GM18508 (cell line): Measurements from ENCODE around the gene GDPD4.

Source experiments
- ATAC-seq: cut with Tn5 transposase; IDR thresholded peaks from one replicate; pipeline ENCODE4 v1.9.1; 2021; ENCODE audit warnings: moderate number of reproducible peaks; ENCODE audit not compliant: insufficient read depth, unreplicated experiment

GDPD4 gene

DNA sequence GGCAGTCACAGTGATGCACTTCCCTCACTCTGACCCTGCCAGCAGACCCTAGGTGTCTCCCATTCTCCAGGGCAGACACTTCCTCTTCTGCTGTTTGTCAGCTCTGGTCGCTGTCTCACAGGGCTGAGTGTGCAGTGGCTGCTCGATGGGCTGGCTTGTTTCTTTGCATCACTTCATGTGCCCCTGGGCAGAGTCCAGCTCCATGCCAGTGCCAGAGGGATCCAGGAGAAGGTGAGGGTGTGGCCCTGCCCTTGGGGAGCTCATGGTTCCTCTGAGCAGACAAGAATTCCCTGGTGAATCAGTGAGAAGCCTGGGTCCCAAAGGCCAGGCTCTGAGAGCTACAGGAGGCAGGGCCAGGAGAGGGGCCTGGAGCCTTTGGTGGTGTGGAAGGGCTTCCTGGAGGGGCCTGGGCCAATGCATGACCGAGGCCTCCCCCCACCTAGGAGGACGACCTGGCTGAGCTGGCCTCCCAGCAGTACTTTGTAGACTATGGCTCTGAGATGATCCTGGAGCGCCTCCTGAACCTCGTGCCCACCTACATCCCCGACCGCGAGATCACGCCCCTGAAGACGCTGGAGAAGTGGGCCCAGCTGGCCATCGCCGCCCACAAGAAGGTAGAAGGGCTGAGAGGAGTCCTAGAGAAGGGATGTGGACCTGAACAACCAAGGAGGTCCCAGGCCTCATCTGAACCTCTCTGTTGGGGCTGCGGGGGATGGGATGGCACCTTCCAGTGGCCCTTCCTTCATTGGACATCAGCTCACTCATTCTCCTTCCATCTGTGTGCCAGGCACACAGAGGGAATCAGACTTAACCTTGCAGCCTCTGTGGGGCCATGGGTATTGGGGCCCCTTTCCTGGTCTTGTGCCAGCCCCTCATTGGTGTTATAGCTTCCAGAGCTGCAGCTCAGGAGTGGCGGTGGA lies 107.3 kb downstream of the GDPD4 start:
- no peak for ATAC-seq

DNA sequence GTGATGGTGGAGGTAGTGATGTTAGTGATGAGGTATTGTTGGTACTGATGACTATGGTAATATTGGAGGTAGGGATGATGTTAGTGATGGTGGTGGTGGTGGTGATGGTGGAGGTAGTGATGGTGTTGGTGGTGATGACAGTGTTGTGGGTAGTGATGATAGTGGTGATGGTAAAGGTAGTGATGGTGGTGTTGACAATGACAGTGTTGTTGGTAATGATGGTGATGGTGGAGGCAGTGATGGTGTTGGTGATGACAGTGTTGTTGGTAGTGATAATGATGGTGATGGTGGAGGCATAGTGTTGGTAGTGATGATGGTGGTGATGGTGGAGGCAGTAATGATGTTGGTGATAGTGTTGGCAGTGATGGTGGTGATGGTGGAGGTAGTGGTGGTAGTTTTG lies 108.3 kb downstream of the GDPD4 start:
- ATAC-seq: no peak

DNA sequence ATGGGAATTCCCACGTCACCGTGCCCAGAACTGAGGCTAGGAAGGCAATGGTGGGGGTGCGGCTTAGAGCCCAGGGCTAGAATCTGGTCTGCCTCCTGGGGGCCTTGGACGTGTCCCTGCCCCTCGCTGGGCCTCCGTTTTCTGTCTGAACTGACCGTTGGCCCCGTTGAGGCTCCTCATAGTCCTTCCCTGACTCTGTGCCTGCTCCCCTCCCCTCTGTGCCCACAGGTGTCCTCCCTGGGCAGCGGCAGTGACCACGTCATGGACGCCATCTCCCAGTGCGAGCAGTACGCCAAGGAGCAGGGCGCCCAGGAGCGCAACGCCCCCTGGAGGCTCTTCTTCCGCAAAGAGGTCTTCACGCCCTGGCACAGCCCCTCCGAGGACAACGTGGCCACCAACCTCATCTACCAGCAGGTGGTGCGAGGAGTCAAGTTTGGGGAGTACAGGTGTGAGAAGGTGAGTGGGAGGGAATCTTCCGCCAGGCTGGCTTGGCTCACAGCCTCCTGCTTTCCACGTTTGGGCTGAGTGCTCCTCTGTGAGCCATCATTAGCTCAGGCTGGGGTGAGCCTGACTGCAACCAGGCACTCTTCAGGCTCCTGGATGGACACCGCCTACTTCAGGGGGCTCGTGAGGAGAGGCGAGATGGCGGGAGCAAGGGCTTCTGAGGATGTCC lies 109.5 kb downstream of the GDPD4 start:
- ATAC-seq: no peak

DNA sequence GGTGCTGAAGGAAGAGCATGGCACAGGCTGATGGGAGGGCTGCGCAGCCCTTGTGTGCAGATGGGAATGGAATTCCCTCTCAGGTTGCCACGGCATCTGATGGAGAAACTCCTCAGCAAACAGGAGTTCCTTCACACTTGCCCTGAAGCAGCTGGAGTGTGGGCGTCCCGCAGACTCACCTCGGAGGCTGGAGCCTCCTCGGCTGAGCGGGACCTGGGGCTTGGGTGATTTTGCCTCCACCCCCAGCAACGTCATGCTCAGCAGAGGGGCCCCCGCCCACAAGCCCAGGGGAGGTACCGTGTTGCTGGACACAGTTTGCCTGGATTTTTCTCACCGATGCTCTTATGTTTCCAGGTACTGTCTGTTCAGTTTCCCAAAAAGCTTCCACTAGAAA lies 110.1 kb downstream of the GDPD4 start:
- ATAC-seq: no peak

DNA sequence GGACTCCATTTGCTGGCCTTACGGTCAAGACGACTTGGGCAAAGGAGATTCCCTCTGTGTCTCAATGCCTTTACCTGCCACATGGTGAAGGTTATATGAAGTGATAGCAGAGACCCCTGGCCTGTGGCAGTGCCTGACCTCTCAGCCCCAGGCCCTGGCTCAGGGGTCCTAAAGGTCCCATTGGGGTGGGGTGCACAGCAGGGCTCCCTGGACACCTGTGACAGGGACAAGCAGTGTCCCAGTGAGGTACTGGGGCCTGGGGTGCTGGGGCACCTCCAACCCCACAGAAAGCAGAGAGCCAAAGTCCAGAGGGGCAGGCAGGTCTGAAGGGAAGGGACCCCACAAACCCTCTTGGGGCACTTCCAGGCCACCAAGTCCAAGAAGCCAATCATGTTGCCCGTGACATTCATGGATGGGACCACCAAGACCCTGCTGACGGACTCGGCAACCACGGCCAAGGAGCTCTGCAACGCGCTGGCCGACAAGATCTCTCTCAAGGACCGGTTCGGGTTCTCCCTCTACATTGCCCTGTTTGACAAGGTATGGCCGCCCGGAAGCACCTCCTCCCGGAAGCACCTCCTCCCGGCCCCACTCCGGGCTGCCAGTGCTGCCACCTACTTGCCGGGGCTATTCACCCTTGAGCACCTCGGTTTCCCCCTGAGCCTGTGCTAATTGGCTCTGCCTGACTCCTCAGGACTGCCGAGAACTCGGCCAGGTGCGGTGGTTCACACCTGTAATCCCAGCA lies 111.0 kb downstream of the GDPD4 start:
- no peak for ATAC-seq

DNA sequence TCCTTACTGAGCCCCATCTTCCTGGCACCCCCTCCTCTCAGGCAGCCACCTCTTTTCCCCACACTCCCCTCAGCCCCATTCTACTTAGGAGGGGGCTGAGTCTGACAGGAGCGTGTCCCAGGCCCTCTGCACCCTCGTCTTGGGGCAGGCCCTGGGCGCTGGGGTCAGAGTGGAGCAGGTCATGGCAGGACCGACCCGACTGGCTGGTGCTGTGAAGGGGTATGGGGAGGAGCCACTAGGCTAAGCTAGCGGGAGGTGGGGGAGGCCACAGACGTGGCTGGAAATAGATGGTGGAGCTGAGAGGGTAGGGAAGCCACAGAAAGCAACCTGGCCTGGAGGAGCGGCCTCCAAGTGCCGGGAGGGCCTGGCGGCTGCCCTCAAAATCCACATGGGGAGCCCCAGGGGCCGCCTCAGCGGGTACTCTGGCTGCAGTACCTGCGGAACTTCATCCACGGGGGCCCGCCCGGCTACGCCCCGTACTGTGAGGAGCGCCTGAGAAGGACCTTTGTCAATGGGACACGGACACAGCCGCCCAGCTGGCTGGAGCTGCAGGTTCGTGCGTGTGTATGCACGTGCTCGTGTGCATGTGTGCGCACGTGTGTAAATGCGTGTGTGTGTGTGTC lies 111.8 kb downstream of the GDPD4 start:
- ATAC-seq: no peak

DNA sequence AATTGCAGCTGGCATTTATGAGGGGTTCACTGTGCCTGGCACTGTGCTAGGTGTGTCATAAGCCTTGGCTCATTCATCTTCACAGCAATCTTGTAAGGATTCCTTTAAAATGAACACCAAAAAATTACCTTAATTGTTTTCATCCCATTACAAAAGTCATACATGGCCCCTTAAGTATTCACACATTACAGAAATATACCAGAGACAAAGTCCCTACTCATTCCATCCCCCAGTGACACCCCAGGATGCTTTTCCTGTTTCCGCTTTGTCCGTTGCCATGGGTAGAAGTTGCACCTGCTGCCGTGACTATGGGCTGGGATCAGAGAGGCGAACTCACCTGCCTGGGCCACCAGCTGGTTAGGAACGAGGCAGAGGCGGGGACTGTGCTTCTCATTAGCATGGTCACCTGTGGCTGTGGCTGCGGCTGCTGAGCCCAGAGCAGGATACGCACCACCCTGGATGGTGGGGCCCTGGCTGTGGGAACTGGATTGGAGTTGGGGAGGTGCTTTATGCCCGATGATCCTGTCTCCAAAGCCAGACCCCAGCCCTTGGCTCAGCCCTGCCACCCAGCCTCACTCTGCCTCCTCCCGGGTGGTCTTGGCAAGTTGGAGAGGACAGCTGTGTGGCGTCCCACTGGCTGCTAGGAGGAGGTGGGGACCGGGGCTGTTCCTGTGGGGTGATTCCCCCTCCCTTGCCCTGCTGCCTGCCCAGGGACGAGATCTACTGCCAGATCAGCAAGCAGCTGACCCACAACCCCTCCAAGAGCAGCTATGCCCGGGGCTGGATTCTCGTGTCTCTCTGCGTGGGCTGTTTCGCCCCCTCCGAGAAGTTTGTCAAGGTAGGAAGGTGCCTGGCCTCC lies 112.6 kb downstream of the GDPD4 start:
- no peak for ATAC-seq

DNA sequence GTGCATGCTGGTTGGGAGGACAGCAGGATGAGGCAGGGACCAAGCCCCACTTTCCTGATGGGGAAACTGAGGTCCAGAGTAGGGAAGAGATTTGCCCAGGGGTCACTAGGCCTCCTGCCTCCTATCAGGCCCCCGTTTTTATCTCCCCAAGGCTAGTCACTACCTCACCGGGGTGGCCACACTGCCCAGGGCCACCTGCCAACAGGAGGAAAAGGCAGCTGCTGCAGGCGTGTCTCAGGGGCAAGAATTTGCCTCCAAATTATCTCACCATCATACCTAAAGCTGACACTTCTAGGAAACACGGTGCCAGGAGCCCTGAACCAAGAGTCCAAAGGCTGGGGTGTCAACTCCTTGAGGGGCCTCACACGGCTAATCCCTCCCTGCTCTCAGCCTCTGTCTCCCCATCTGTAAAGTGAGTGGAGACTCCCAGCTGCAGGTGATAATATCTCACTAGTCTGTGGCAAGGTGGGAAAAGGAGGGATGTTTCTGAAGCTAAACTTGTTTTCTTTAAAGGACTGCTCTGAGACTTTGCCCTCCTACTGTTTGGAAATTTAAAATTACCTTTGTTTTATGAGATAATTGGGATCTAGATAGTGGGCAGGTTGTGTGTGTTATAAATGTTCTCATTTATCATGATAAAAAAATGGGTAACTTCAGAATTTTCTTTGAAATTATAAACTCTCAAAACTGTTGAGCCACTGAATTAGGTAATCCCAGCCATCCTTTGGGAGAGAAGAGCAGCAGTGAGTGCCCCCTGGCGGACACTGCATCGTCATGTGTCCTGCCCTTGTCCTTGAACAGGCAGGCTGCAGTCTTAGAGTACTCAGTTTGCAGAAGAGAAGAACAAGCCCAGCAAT lies 113.5 kb downstream of the GDPD4 start:
- ATAC-seq: no peak

DNA sequence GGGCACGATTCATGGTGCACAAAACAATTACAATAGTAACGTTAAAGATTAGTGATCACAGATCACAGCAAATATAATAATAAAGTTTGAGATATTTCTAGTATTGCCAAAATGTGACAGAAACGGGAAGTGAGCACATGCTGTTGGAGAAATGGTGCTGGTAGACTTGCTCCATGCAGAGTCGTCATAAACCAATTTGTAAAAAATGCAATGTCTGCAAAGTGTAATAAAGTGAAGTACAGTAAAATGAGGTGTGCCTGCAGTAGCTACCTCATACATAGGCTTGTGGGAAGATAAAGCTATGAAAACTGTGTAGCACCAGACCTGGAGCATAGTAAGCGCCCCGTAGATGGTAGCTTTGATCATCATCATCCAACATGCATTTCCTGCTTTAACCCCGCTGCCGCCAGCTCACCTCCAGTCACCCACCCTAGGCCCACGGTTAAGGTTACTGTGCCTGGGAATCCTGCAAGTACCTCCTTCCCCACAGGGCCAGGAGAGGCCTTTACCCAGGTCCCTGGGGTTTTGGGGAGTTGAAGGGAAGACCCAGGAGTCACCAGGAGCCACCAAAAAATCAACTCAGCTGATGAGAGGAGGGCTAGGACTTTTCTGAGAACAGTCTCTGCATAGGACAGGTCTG lies 114.3 kb downstream of the GDPD4 start:
- ATAC-seq: no peak

DNA sequence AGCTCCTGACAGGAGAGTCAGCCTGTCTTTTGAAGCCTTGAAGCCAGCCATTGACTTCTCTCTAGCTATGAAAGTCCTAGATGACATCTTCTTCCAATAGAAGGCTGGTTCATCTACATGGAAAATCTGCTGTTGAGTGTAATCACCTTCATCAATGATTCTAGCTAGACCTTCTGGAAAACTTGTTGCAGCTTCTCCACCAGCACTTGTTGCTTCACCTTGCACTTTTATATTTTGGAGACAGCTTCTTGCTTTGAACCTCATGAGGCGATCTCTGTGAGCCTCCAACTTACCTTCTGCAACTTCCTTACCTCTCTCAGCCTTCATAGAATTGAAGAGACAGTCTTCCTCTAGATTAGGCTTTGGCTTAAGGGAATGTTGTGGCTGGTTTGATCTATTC lies 115.2 kb downstream of the GDPD4 start:
- no peak for ATAC-seq

DNA sequence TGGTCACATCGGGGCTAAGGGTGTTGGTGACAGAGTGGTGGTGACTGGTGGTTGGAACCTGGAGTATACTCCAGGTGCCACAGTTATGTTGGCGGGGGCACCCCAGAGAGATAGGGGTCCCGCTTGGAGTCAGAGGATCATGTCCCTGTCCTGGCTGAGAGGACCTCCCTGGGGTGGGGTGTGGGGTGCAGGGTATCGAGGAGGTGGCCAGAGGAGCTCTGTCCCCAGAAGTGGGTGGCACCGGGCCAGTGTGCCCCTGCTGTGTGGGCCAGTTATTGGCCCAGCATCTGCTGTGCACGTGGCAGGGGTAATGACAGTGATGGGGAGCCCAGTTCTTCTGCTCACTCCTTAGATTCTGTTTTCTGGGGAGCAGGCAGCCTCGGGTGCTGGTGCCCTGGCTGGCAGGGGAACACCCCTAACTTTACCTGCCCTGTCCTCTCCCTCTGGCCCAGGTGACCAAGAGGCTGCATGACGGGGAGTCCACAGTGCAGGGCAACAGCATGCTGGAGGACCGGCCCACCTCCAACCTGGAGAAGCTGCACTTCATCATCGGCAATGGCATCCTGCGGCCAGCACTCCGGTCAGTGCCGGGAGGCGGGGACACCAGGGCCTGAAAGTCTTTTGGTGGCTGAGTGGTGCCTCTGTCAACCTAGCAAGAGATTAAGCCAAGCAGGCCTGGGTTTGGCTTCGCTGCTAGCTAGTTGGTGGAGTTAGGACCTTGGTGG lies 117.2 kb downstream of the GDPD4 start:
- no peak for ATAC-seq

DNA sequence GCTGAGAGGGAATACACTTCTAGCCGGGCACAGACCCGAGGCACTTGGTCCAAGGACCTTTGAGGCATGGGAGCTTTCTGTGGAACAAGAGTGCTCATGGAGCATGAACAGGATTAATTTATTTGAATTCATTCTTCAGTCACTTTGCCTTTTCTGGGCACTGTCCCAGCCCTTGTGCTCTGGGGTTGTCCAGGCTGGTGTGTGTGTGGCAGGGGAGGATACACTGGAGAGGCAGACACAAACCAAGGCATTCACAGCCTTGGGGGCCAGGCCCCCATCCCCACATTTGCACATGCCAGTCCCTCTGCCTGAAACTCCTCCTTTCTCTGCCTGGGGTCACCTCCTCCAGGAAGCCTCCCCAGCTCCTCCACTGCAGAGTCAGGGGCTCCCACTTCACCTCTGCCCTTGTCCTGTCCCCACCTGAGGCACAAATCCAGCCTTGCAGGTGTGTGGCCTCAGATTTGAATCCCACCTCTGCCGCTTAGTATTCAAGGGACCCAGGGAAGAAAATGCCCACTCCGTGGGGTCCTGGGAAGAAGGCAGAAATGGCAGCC lies 118.0 kb downstream of the GDPD4 start:
- ATAC-seq: no peak

DNA sequence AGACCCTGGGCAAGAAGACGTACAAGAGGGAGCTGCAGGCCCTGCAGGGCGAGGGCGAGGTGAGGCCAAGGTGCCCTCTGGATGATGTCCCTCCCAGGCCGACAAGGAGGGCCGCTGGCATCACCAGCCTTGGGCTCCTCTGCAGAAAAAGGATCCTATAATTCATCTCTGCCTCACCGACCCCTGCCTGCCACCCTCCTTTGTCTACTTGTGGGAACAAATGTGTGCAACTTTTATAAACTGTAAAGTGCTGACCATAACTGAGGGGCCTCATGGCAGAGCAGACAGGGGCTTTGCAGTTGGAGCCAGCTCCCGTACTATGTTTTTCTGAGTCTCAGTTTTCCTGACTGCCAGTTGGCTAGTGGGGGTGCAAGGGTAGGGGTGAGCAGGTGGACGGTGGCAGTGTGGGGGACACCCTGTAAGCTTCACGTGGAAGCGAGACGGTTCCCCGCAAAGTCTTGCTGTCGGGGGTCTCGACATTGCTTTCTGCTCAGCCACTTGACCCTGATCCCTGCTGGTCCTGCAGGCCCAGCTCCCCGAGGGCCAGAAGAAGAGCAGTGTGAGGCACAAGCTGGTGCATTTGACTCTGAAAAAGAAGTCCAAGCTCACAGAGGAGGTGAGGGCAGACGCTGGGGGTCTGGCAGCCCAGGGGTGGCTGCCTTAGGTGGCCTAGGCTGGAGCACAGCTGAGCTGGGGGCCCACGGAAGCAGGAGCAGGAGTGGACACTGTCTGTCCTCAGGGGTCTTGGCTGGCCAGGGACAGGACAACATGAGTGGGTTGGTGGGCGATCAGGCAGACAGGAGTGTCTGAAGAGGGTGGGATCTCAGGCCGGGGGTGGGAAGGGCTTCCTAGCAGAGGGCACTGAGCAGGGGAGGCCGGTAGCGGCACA lies 118.7 kb downstream of the GDPD4 start:
- ATAC-seq: no peak

DNA sequence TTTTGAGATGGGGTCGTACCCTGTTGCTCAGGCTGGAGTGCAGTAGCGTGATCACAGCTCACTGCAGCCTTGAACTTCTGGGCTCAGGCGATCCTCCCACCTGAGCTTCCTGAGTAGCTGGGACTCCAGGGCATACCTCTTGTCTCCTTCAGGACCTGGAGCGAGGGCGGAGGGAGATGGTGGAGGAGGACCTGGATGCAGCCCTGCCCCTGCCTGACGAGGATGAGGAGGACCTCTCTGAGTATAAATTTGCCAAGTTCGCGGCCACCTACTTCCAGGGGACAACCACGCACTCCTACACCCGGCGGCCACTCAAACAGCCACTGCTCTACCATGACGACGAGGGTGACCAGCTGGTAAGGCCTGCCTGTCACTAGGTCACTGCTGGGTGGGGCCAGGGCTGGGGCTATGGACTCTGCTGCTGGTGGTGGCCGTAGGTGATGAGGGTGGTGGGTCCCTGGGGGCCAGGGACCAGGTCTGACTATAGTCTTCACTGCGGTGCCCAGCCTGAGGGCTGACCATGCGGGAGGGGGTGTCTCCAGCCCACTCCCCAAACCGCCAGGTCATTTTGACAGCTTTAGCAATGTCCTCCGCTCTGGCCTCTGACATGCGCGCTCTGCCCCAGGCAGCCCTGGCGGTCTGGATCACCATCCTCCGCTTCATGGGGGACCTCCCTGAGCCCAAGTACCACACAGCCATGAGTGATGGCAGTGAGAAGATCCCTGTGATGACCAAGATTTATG lies 119.5 kb downstream of the GDPD4 start:
- no peak for ATAC-seq

DNA sequence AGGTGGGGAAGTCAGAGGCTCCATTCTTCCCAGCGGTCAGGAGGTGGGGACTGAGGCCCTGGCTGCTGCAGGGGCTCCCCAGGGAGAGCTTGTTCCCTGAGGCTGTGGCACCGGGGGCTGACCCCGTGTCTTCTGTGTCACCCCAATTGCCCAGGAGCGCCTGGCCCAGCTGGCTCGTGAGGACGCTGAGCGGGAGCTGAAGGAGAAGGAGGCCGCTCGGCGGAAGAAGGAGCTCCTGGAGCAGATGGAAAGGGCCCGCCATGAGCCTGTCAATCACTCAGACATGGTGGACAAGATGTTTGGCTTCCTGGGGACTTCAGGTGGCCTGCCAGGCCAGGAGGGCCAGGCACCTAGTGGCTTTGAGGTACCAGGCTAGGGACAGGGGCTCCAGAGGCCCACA lies 120.3 kb downstream of the GDPD4 start:
- ATAC-seq: no peak

DNA sequence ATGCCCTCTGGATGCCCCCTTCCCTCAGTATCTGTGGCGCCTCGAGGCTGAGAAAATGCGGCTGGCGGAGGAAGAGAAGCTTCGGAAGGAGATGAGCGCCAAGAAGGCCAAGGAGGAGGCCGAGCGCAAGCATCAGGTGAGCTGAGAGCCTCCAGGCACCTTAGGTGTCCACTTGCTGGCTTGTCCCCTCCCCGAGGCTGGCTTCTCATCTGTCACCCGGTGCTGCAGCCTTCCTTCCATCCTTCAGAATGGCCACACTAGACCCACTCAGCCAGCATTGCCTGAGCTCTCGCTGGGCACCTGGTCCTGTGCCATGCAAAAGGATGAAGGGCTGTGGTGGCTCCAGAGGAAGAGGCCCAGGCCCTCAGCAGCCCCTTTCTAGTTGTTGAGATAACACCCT lies 121.1 kb downstream of the GDPD4 start:
- no peak for ATAC-seq
